GM21576 (cell line): ENCODE results near the gene KCNJ9.

Experiments used
- ATAC-seq: cut with Tn5 transposase; IDR thresholded peaks from one replicate; pipeline ENCODE4 v1.9.1; 2021; ENCODE audit warnings: mild to moderate bottlenecking, moderate library complexity; ENCODE audit not compliant: unreplicated experiment

Gene KCNJ9

GRCh38 chr1:160066829-160067745, 14.3 kb upstream of the KCNJ9 start:
- ATAC-seq = no peak

- no peak for ATAC-seq
Measured at GRCh38 chr1:160068225-160068624, 13.1 kb upstream of the KCNJ9 start.

GRCh38 chr1:160069460-160070231, 11.7 kb upstream of the KCNJ9 start, which contains the start of gene KCNJ10:
Gene KCNJ10, minus strand, starts transcription at chr1:160070160. Its CDS starts 27,628 bp downstream, at chr1:160042532.
- no peak for ATAC-seq

- ATAC-seq = no peak
Measured at GRCh38 chr1:160070243-160071163, 10.8 kb upstream of the KCNJ9 start.

- ATAC-seq = no peak
Measured at GRCh38 chr1:160071289-160071688, 10.0 kb upstream of the KCNJ9 start.

- no peak for ATAC-seq
Measured at GRCh38 chr1:160074865-160075264, 6.5 kb upstream of the KCNJ9 start.

GRCh38 chr1:160075836-160076235, 5.5 kb upstream of the KCNJ9 start:
- ATAC-seq = no peak

GRCh38 chr1:160076295-160076694, 5.0 kb upstream of the KCNJ9 start:
- no peak for ATAC-seq

- ATAC-seq = no peak
Measured at GRCh38 chr1:160077486-160077885, 3.9 kb upstream of the KCNJ9 start.

- ATAC-seq = peak; percentile 62
Measured at GRCh38 chr1:160078512-160079195, 2.7 kb upstream of the KCNJ9 start.

- ATAC-seq = no peak
Measured at GRCh38 chr1:160079448-160079847, 1.9 kb upstream of the KCNJ9 start.

GRCh38 chr1:160080381-160081100, 797 bp upstream of the KCNJ9 start:
- no peak for ATAC-seq

- ATAC-seq = no peak
Measured at GRCh38 chr1:160082487-160082886, 1.1 kb downstream of the KCNJ9 start.

GRCh38 chr1:160082926-160083325, 1.6 kb downstream of the KCNJ9 start:
- no peak for ATAC-seq

GRCh38 chr1:160083968-160084770, 2.8 kb downstream of the KCNJ9 start:
- ATAC-seq = no peak

- no peak for ATAC-seq
Measured at GRCh38 chr1:160084771-160085321, 3.5 kb downstream of the KCNJ9 start.

GRCh38 chr1:160085686-160086455, 4.5 kb downstream of the KCNJ9 start:
- no peak for ATAC-seq

- no peak for ATAC-seq
Measured at GRCh38 chr1:160086456-160086892, 5.1 kb downstream of the KCNJ9 start.
